Cerebellar cortex (tissue), 1 donor: ENCODE measurements around the gene SULT1A2.
A peak's percentile ranks its signal among the peaks of the same experiment; 100 is the strongest.
"Not testable (repeated sequence)": the region's sequence is repeated elsewhere in the genome, so short reads cannot be mapped to it uniquely, and the experiment has no call there.

Source experiments
- DNase-seq: peaks from one replicate; pipeline ENCODE4 v3.0.0-alpha.2; 2015; ENCODE audit warnings: low spot score

SULT1A2 gene

GRCh38 chr16:28596840-28597691, at the start of gene SULT1A2:
Gene SULT1A2, minus strand, starts transcription at chr16:28597050. Its CDS starts 1,120 bp downstream, at chr16:28595930.
- DNase-seq: no peak

- not testable (repeated sequence) for DNase-seq
Measured at GRCh38 chr16:28639959-28640358, 43.1 kb upstream of the SULT1A2 start.

GRCh38 chr16:28638359-28638758, 41.5 kb upstream of the SULT1A2 start:
- not testable (repeated sequence) for DNase-seq

GRCh38 chr16:28637765-28638164, 40.9 kb upstream of the SULT1A2 start, which contains the start of gene NPIPB8:
Gene NPIPB8, plus strand, starts transcription at chr16:28638065. Its CDS starts 296 bp downstream, at chr16:28638361.
- not testable (repeated sequence) for DNase-seq

- DNase-seq: not testable (repeated sequence)
Measured at GRCh38 chr16:28636093-28636823, 39.4 kb upstream of the SULT1A2 start.

- not testable (repeated sequence) for DNase-seq
Measured at GRCh38 chr16:28630905-28631304, 34.1 kb upstream of the SULT1A2 start.

GRCh38 chr16:28623172-28623711, 26.4 kb upstream of the SULT1A2 start:
- DNase-seq: peak; percentile 57

- not testable (repeated sequence) for DNase-seq
Measured at GRCh38 chr16:28622532-28623171, 25.8 kb upstream of the SULT1A2 start.

- DNase-seq: no peak
Measured at GRCh38 chr16:28621481-28622155, 24.8 kb upstream of the SULT1A2 start.

- DNase-seq: not testable (repeated sequence)
Measured at GRCh38 chr16:28620316-28620715, 23.5 kb upstream of the SULT1A2 start.

GRCh38 chr16:28617874-28618273, 21.0 kb upstream of the SULT1A2 start:
- DNase-seq: no peak

GRCh38 chr16:28616636-28617035, 19.8 kb upstream of the SULT1A2 start:
- no peak for DNase-seq

- not testable (repeated sequence) for DNase-seq
Measured at GRCh38 chr16:28616224-28616577, 19.4 kb upstream of the SULT1A2 start.

GRCh38 chr16:28615486-28616223, 18.8 kb upstream of the SULT1A2 start:
- peak; percentile 75 for DNase-seq

GRCh38 chr16:28614561-28614960, 17.7 kb upstream of the SULT1A2 start:
- DNase-seq: not testable (repeated sequence)

- not testable (repeated sequence) for DNase-seq
Measured at GRCh38 chr16:28613912-28614311, 17.1 kb upstream of the SULT1A2 start.

- not testable (repeated sequence) for DNase-seq
Measured at GRCh38 chr16:28612359-28613280, 15.8 kb upstream of the SULT1A2 start.

GRCh38 chr16:28610595-28611191, 13.8 kb upstream of the SULT1A2 start:
- no peak for DNase-seq
